Stimulated activated CD4-positive, alpha-beta T cell treated with anti-CD3 and anti-CD28 coated beads, Interleukin-15, amount 100 ng/mL, for 24 hours (primary cell): ENCODE data around the gene UGT1A9.
A peak's percentile ranks its signal among the peaks of the same experiment; 100 is the strongest.
"Not testable (repeated sequence)": the region's sequence is repeated elsewhere in the genome, so short reads cannot be mapped to it uniquely, and the experiment has no call there.

Experiments used
- DNase-seq: peaks from one replicate; pipeline ENCODE4 v3.0.0-alpha.2; 2020

UGT1A9 gene

DNA sequence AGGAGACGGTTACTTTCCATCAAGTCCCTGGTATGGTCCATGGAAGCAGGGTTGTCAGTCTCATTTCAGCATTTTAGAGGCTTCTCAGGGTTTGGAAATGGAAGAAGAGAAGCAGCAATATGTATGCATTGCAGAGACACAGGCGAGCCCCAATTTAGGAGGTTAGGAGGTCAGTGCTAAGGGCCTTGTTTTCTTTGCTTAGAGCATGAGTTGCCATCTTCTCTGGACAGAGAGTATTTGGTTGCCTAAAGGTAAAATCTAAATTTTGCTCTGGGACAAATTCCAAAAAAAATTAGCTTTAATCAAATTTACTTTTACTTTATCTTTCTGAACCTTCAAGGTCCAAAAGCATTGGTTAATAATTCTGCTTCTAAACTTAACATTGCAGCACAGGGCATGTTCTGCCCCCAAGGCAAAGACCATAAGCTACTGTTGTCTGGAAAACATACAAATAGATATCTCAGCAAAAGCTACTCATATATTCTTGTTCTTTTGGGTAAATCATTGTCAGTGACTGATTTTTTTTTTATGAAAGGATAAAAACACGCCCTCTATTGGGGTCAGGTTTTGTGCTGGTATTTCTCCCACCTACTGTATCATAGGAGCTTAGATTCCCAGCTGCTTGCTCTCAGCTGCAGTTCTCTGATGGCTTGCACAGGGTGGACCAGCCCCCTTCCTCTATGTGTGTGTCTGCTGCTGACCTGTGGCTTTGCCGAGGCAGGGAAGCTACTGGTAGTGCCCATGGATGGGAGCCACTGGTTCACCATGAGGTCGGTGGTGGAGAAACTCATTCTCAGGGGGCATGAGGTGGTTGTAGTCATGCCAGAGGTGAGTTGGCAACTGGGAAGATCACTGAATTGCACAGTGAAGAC lies at the start of gene UGT1A9:
UGT1A9 (plus strand) TSS at position 609 of the 872 bp plus-strand sequence; CDS start at position 646, 37 bp downstream.
- no peak for DNase-seq

DNA sequence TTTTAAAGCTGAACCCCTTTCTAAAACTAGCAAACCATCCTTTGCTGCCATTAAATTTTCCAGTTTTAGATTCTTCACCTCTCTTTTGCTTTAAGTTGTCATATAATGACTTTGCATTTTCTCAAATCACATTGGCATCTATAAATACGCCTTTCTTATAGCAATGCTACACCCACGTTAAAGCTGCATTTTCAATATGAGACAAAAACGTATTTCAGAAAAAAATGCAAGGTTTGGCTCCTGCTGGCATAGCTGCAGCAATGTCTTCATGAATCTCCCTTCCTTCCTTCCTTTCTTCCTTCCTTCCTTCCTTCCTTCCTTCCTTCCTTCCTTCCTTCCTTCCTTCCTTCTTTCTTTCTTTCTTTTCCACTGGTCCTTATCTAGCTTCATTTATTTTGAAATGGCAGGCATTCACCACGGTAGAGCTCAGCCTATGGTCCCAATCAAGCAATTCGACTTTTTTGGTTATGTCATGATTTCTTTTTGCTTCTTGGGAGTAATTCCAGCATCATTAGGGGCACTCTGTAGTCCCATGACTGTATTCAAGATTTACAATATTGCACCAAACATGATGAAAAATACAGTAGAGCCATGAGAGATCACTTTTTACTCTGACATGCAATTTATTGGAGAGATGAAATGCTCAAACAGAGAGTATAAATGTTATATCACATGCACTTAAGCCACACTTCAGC lies 44.2 kb upstream of the UGT1A9 start:
- no peak for DNase-seq

DNA sequence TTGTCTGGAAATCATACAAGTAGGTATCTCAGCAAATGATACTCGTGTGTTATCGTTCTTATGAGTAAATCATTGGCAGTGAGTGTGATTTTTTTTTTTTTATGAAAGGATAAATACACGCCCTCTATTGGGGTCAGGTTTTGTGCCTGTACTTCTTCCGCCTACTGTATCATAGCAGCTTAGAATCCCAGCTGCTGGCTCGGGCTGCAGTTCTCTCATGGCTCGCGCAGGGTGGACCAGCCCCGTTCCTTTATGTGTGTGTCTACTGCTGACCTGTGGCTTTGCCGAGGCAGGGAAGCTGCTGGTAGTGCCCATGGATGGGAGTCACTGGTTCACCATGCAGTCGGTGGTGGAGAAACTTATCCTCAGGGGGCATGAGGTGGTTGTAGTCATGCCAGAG lies 35.4 kb upstream of the UGT1A9 start, which contains the start of gene UGT1A10:
UGT1A10 (plus strand) TSS at position 143 of the 400 bp plus-strand sequence; CDS start at position 218, 75 bp downstream.
- not testable (repeated sequence) for DNase-seq

DNA sequence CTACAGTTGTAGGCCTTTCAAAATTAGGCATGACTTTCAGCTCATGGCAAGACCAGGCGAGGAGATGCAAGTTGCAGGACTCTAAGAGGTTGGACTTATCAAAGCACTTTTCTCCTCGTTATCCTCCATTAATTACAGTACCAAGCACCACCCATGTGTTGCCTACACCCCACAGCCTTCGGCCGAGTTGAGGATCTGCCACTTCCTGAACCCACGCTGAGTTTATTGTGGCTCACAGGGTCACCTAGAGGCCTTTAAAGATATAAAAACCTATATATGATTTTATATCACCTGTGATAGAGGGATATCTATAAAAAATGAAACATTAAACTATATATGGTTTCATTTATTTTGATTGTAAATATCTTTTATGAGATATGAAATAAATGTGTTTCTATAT lies 32.9 kb upstream of the UGT1A9 start:
- peak; percentile 9 for DNase-seq

DNA sequence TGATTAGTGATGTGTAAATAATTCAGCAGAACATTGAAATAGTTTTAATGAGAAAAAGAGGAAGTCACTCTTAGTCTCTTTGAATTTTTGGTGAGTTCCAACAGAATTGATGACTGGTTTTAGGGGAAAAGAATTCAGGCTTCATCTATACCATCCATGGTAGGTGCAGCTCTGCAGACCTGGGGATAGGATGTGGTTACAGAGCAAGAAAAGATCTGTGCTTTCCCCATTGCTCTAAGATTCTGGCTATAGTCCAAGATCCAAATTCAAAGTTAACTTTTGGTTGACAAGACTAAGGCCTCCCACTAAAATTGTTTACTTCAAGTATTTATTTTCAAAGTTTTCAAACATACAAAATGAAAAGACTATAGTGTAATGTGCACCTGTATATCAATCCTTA lies 31.8 kb upstream of the UGT1A9 start:
- DNase-seq: no peak

DNA sequence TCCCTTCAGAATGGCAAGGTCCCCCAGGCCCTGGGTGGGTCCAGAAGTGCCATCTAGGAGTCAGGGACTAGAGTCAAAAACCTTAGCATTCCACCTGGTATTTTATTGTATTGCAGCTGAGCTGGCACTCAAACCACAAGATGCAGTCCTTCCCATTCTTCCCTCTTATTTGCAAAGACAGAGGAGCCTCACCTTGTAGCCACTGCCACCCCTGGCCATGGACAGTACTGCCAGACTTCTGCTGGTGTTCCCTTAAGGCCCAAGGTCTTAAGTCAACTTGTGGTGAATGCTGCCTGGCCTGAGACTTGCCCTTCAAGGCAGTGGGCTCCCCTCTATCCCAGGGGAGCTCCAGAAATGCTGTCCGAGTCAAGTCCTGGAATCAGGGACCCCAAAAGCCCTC lies 28.6 kb upstream of the UGT1A9 start:
- DNase-seq: no peak

DNA sequence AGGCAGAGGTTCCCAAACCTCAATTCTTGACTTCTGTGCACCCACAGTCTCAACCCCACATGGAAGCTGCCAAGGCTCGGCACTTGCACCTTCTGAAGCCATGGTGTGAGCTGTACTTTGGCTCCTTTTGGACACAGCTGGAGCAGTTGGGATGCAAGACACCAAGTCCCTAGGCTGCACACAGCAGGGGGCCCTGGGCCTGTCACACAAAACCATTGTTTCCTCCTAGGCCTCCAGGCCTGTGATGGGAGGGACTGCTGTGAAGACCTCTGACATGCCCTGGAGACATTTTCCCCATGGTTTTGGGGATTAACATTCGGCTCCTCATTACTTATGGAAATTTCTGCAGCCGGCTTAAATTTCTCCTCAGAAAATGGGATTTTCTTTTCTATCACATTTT lies 25.7 kb upstream of the UGT1A9 start:
- not testable (repeated sequence) for DNase-seq

DNA sequence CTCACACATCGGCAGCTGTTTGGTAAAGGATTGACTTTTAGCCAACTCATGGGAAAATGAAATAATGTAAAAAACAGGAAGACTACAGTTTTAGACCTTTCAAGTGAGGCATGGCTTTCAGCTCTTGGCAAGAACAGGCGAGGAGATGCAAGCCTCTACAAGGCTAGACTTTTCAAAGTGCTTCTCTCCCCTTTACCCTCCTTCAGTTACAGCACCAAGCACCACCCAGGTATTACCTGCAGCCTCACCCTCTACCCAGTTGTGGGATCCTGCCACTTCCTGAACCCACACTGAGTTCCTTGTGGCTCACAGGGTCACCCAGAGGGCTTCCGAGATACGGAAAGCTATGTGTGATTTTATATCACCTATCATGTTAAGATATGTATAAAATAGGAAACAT lies 20.7 kb upstream of the UGT1A9 start:
- DNase-seq: no peak

DNA sequence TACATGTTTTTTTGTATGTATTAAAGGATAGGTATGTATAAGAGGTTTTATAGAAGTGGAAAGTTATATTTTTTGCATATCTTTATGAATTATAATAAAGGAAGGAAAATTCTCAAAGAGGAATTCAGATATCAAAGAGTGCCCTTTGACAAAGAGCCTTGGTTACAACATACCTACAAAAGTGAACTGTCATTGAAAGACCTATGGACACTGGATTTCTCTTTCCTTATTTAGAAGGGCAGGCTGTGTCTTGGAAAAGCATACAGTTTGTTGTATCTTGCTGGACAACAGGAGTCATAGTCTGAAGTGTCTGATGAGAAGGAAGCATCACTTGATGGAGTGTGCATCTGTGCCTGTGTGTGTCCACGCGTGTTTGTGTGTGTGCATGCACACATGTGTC lies 20.3 kb upstream of the UGT1A9 start:
- DNase-seq: no peak

DNA sequence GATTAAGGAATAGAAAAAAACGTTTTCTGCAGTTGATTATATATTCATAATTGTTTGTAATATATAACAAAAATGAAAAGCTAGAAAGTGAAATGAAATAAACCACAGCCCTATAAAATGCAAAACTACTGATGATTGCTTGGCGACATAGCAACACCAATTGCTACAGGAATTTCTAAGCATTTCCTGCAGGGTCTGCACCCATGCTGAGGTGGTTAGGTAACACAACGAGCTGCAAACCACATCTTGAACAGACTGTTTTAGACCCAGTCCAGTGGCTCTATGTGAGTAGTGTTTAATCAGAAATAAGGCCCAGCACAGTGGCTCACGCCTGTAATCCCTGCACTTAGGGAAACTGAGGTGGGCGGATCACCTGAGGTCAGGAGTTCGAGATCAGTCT lies 17.2 kb upstream of the UGT1A9 start:
- no peak for DNase-seq

DNA sequence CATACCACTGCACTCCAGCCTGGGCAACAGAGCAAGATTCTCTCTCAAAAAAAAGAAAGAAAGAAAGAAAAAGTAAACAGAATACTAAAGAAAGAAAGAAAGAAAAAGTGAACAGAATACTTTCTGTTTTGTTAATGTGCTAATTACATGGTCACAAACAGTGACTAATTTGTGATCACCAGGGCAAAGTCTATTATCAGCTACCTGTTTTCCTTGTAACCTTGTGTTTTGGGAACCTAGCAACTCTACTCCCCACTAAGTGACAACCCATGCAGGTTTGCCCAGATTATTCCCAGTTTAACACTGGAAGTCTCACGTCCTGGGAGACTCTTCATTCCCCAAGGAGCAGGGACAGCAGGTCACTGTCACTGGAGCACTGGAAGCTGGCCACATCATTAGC lies 16.7 kb upstream of the UGT1A9 start:
- no peak for DNase-seq

DNA sequence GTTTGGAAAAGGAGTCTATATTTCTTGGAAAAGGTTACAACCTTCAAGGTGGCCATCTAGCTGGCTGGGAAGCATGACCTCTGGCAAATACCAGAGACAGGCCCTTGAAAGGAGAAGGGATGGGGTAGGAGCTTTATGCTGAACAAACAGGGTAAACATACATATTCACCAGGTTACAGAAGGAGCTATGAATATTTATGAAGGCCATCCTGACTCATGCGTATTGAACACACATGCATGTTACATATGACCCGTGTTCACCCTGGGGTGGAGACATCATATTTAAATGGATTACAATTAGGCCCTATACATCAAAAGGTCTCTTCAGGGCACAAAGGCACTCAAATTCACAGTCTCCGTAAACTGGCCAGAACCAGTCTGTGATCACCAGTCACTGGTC lies 15.8 kb upstream of the UGT1A9 start:
- not testable (repeated sequence) for DNase-seq

DNA sequence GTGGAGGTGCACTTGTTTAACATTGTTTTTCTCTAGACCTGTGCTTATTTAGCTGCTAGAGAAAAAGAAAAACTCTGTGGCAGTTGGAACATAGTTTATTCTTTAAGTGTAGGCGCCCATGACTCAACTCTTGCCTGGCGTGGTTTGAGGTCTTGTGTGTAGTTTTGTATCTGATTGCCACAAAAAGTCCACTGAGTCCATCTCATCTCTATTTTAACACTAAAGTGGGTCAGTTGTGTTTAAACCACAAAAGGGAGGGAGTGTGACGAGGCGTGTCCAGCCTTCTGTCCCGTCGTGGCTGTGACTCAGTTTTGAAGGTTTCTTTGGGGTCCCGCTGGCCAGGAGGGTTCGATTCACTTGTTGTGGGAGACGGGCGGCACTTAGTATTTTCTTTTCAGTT lies 15.3 kb upstream of the UGT1A9 start:
- DNase-seq: no peak

DNA sequence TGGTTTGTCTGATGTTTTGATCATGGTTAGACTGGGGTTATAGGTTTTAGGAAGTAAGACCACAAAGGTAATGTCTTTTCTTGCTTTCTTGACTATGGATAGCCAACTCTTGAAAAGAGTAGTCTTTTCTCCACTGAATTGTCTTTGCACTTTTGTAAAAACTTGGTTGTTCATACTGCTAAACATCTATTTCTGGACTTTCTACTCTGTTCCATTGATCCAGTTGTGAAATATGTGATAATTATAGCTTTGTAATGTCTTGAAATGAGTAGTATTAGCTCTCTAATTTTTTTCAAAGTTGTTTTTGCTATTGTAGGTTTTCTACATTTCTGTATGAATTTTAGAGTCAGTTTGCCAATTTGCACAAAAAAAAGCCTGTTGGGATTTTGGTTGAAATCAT lies 13.1 kb upstream of the UGT1A9 start:
- no peak for DNase-seq

DNA sequence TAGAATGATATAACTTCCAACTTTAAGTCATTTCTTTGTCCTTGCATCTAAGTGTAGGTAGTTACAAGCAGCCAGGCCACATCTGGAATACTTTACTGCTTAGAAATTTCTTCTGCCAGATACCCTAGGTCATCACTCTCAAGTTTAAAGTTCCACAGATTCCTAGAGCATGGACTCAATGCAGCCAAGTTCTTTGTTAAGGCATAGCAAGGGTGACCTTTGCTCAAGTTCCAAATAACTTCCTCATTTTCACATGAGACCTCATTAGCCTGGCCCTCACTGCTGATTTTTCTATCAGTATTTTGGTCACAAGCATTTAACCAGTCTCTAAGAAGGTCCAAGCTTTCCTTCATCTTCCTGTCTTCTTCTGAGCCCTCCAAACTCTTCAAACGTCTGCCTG lies 7.8 kb upstream of the UGT1A9 start:
- DNase-seq: no peak

DNA sequence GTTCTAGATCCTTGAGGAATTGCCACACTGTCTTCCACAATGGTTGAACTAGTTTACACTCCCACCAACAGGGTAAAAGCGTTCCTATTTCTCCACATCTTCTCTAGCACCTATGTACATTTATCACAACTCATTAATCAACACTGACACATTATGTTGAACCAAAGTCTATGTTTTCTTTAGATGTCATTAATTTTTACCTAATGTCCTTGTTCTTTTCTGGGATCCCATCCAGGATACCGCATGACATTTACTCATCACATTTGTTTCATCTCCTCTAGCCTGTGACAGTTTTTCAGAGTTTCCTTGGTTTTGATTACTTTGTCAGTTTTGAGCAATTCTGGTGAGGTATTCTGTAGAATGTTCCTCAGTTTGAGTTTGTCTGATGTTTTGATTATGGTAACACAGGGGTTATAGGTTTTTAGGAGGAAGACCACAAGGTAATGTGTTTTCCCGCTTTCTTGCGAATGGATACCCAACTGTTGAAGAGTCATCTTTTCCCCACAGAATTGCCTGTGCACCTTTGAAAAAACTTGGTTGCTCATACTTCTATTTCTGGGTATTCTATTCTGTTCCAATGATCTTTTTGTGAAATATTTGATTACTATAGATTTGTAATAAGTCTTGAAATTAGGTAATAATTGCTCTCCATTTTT lies 3.0 kb upstream of the UGT1A9 start:
- no peak for DNase-seq

DNA sequence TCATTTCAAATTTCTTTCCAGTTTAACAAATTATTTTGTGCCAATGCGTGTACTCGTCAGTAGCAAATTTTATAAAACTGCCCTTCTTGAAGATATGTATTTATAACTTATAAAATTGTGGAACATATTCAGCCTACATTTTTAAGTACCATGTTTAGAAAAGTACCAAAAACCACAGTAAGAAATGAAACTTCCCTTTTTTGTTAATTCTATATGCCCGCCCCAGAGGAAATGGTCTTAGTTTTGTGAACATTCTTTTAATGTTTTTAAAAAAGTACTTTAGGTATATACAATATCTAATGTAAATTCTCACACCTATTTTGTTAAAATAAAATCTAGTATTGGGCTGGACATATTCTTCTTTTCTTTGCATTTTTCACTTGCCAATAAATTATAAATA lies 1.2 kb downstream of the UGT1A9 start:
- DNase-seq: no peak

DNA sequence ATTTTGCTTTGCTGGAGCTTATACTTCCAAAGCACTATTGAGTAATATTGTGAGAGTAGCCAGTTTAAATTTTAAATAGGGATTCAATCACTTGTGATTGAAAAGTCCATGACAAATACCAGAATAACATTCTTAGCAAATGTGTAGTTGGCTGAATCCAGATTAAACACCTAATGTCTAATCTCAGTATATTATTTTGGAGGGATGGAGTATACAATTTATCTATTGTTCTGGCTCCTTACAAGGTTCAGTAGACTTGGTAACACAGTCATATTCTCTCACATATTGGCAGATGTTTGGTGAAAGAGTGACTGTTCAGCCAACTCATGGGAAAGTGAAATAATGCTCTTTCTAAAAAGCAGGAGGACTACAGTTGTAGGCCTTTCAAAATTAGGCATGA lies 2.2 kb downstream of the UGT1A9 start:
- DNase-seq: no peak

DNA sequence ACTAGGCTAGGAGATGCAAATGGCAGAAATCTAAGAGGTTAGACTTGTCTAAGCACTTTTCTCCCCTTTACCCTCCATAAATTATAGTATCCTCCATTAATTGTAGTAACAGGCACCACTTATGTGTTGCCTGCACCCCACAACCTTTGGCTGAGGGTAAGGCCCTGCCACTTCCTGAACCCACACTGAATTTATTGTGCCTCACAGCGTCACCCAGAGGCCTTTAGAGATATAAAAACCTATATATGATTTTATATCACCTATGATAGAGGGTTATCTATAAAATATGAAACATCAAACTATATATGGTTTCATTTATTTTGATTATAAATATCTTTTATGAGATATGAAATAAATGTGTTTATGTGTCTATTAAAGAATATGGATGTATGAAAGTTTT lies 2.6 kb downstream of the UGT1A9 start:
- DNase-seq: no peak

DNA sequence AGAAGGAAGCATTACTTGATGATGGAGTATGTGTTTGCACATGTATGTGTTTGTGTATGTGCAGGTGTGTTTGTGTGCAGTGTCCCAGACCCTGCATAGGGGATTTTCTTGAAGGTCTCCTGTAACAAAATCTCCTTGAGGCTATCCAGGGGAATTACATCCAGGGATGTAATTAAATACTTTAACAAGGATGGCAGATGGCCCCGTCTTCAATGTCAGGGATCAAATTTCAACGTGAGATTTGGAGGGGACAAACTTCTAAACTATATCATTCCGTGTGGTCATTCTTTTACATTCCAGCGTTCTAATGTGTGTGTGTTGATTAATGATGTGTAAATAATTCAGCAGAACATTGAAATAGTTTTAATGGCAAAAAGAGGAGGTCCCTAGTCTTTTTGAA lies 3.3 kb downstream of the UGT1A9 start:
- no peak for DNase-seq

DNA sequence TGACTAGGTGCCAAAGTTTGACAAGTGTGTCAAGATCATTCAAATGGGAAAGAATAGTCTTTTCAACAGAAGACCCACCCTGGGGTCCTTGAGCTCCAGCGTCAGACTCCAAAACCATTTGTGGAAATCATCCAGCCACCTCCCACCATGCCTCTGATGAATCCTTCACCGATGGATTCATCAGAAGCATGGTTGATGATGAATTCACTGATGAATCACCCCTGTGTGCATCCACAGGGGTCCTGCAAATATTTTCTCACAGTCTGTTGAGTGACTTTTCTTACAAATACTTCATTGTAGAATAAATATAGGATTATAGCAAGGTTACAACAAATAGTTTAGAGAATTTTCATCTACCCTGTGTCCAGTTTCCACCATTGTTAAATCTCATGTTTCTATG lies 4.3 kb downstream of the UGT1A9 start:
- DNase-seq: no peak

DNA sequence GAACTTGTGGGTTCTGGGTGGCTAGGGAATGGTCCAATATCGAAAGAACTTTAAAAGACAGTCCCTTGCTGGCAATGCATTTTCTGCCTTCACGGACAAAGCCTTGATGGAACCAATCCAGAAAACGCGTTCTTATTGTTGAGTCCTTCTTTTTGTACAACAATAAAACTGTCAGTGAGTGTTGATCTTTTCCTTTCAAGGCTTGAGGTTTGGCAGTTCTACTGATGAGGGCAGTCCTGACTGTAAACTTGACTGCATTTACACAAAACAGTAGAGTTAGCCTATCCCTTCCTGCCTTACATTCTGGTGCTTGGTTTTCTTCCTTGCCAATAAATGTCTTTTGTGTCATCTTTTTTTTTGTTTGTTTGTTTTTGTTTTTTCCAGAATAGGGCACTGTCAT lies 7.5 kb downstream of the UGT1A9 start:
- no peak for DNase-seq

DNA sequence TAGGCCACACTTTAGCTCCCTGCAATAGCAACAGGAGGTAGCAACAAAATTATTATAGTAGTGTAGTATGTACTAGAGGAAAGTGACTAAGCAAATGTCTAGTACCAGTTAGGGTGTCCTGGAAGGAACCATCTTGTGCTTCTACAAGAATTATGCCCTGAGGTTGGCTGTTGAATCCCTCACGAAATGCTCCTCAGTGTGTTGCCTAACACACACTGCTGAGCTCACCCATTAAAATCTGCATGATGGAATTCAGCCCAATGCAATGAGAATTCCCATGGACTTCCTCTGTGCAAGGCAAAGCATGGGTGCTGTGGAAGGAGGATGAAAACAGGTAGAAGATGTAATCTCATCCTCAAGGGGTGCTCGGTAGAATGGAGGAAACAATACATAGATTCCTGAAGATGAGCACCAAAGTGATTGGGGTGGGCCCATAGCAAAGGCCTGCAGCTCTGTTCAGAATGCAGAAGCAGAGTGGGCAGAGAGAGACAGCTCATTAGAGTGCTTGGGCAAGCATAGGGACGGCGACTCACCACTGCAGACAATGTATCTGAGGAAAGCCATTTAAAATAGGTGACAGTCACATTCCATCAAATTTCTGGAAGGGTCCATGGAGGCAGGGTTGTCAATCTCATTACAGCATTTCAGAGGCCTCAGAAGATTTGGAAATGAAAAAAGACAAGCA lies 8.8 kb downstream of the UGT1A9 start:
- DNase-seq: no peak
